ENCODE data around the gene LGALS4. TPM values are rescaled to one million over a fixed set of nuclear protein-coding genes. Genes with fewer than 3 reads are reported as not detected.

LGALS4 gene
- total RNA-seq, 1 donor from 2014 or later, result 2.7 TPM

- TF ChIP-seq, protein P1, sequence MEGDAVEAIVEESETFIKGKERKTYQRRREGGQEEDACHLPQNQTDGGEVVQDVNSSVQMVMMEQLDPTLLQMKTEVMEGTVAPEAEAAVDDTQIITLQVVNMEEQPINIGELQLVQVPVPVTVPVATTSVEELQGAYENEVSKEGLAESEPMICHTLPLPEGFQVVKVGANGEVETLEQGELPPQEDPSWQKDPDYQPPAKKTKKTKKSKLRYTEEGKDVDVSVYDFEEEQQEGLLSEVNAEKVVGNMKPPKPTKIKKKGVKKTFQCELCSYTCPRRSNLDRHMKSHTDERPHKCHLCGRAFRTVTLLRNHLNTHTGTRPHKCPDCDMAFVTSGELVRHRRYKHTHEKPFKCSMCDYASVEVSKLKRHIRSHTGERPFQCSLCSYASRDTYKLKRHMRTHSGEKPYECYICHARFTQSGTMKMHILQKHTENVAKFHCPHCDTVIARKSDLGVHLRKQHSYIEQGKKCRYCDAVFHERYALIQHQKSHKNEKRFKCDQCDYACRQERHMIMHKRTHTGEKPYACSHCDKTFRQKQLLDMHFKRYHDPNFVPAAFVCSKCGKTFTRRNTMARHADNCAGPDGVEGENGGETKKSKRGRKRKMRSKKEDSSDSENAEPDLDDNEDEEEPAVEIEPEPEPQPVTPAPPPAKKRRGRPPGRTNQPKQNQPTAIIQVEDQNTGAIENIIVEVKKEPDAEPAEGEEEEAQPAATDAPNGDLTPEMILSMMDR (IDR thresholded peaks at IDR 0.05; ENCODE audit: unreplicated experiment), result no peak
- Mint-ChIP-seq H3K27ac (peak overlapping the region; percentile 91), H3K4me1 (ENCODE audit: low read depth) (peaks cover 22% of the 10 kb centered on the region)
These were observed 40.5 kb upstream of the LGALS4 start for GRCh38 chr19:38853214-38853613.

GRCh38 chr19:38852231-38853044 lies 39.7 kb upstream of the LGALS4 start:
- peaks cover 28% of the 10 kb centered on the region for H3K4me1 Mint-ChIP-seq (ENCODE audit: low read depth)
- peak; percentile 43 for DNase-seq (ENCODE audit: low spot score, unreplicated experiment)
- no peaks in the 10 kb centered on the region for H3K27me3 Mint-ChIP-seq
- H3K4me3 Mint-ChIP-seq (ENCODE audit: low read depth), result peak overlapping the region; percentile 87
- H3K9me3 Mint-ChIP-seq (ENCODE audit: low read depth), result peaks cover 4% of the 10 kb centered on the region
- TF ChIP-seq, protein P1 (IDR thresholded peaks at IDR 0.05; ENCODE audit: unreplicated experiment), result no peak
- peaks cover 9% of the 10 kb centered on the region for H3K36me3 Mint-ChIP-seq (ENCODE audit: insufficient read depth)
- peak overlapping the region; percentile 91 for H3K27ac Mint-ChIP-seq

More at GRCh38 chr19:38853214-38853613, 40.5 kb upstream of the LGALS4 start:
- Mint-ChIP-seq H3K4me3 (ENCODE audit: low read depth) (peak overlapping the region; percentile 87), H3K36me3 (ENCODE audit: insufficient read depth) (peaks cover 7% of the 10 kb centered on the region), H3K27me3 (no peaks in the 10 kb centered on the region), H3K9me3 (ENCODE audit: low read depth) (peaks cover 4% of the 10 kb centered on the region)
- no peak for DNase-seq (ENCODE audit: low spot score, unreplicated experiment)

- Mint-ChIP-seq H3K27ac (peak overlapping the region; percentile 99), H3K4me3 (ENCODE audit: low read depth) (peak overlapping the region; percentile 92), H3K9me3 (ENCODE audit: low read depth) (peaks cover 2% of the 10 kb centered on the region), H3K4me1 (ENCODE audit: low read depth) (peaks cover 29% of the 10 kb centered on the region), H3K27me3 (no peaks in the 10 kb centered on the region), H3K36me3 (ENCODE audit: insufficient read depth) (peaks cover 10% of the 10 kb centered on the region)
- TF ChIP-seq, protein P1 (IDR thresholded peaks at IDR 0.05; ENCODE audit: unreplicated experiment), result no peak
- DNase-seq (ENCODE audit: low spot score, unreplicated experiment), result peak; percentile 87
These were observed 39.0 kb upstream of the LGALS4 start for GRCh38 chr19:38851622-38852230.

- peak; percentile 19 for DNase-seq (ENCODE audit: low spot score, unreplicated experiment)
- H3K27me3 Mint-ChIP-seq, result no peaks in the 10 kb centered on the region
- no peaks in the 10 kb centered on the region for H3K9me3 Mint-ChIP-seq (ENCODE audit: low read depth)
- TF ChIP-seq, protein P1 (IDR thresholded peaks at IDR 0.05; ENCODE audit: unreplicated experiment), result no peak
- H3K4me3 Mint-ChIP-seq (ENCODE audit: low read depth), result peak overlapping the region; percentile 92
- peaks cover 29% of the 10 kb centered on the region for H3K4me1 Mint-ChIP-seq (ENCODE audit: low read depth)
- H3K27ac Mint-ChIP-seq, result peak overlapping the region; percentile 99
- H3K36me3 Mint-ChIP-seq (ENCODE audit: insufficient read depth), result peaks cover 8% of the 10 kb centered on the region
These were observed 38.4 kb upstream of the LGALS4 start for GRCh38 chr19:38850976-38851621.

- TF ChIP-seq, protein P1 (IDR thresholded peaks at IDR 0.05; ENCODE audit: unreplicated experiment), result no peak
- H3K9me3 Mint-ChIP-seq (ENCODE audit: low read depth), result no peaks in the 10 kb centered on the region
- peak overlapping the region; percentile 92 for H3K4me3 Mint-ChIP-seq (ENCODE audit: low read depth)
- peaks cover 29% of the 10 kb centered on the region for H3K4me1 Mint-ChIP-seq (ENCODE audit: low read depth)
- DNase-seq (ENCODE audit: low spot score, unreplicated experiment), result peak; percentile 96
- H3K27ac Mint-ChIP-seq, result peak overlapping the region; percentile 99
- peaks cover 12% of the 10 kb centered on the region for H3K36me3 Mint-ChIP-seq (ENCODE audit: insufficient read depth)
- no peaks in the 10 kb centered on the region for H3K27me3 Mint-ChIP-seq
These were observed 37.8 kb upstream of the LGALS4 start for GRCh38 chr19:38850436-38850975.

Data from progenitor cell of endocrine pancreas (in vitro differentiated cells).